H9 (cell line): Measurements from ENCODE around the gene BRD8. TPM values are rescaled to one million over a fixed set of nuclear protein-coding genes. Genes with fewer than 3 reads are reported as not detected.

ENCODE experiments used
- DNase-seq: peaks from one replicate; pipeline ENCODE4 v3.0.0-alpha.2; 2017
- H2AFZ ChIP-seq: one replicate; pipeline ENCODE4 v1.6.1; 2013; ENCODE audit warnings: mild to moderate bottlenecking, low read length, control low read depth, moderate library complexity
- H2AK5ac ChIP-seq: 2 replicates; pipeline ENCODE4 v1.6.1; 2013; ENCODE audit warnings: low read length, control low read depth, mixed read lengths; ENCODE audit not compliant: insufficient read length
- H2BK120ac ChIP-seq: one replicate; pipeline ENCODE4 v1.6.1; 2013; ENCODE audit warnings: low read depth, mild to moderate bottlenecking, low read length, control low read depth, inconsistent platforms; ENCODE audit not compliant: poor library complexity, severe bottlenecking
- H2BK12ac ChIP-seq: 2 replicates; pipeline ENCODE4 v1.6.1; 2013; ENCODE audit warnings: low read length, control low read depth, mixed read lengths, low read depth; ENCODE audit not compliant: insufficient read length
- H2BK15ac ChIP-seq: 2 replicates; pipeline ENCODE4 v1.6.1; 2013; ENCODE audit warnings: low read depth, low read length, control low read depth
- H2BK20ac ChIP-seq: one replicate; pipeline ENCODE4 v1.6.1; 2013; ENCODE audit warnings: low read depth, mild to moderate bottlenecking, low read length, control low read depth, inconsistent platforms; ENCODE audit not compliant: poor library complexity, severe bottlenecking
- H2BK5ac ChIP-seq: 2 replicates; pipeline ENCODE4 v1.6.1; 2013; ENCODE audit warnings: low read length, control low read depth, mixed read lengths; ENCODE audit not compliant: insufficient read length
- H3K14ac ChIP-seq: 2 replicates; pipeline ENCODE4 v1.6.1; 2013; ENCODE audit warnings: low read length, control low read depth; ENCODE audit not compliant: insufficient read depth
- H3K18ac ChIP-seq: 2 replicates; pipeline ENCODE4 v1.6.1; 2013; ENCODE audit warnings: low read depth, mild to moderate bottlenecking, mixed read lengths, low read length, control low read depth; ENCODE audit not compliant: insufficient read length
- H3K23ac ChIP-seq: 2 replicates; pipeline ENCODE4 v1.6.1; 2013; ENCODE audit warnings: low read length, control low read depth, mixed read lengths, low read depth; ENCODE audit not compliant: insufficient read length
- H3K23me2 ChIP-seq: 2 replicates; pipeline ENCODE4 v1.6.1; 2013; ENCODE audit warnings: low read depth, mild to moderate bottlenecking, mixed read lengths, low read length, control low read depth; ENCODE audit not compliant: insufficient read length, poor library complexity, severe bottlenecking
- H3K27ac ChIP-seq: 2 replicates; pipeline ENCODE4 v1.5.1; 2013; ENCODE audit warnings: low read length, control low read depth, mixed read lengths, low read depth; ENCODE audit not compliant: insufficient read length
- H3K27me3 ChIP-seq: 2 replicates; pipeline ENCODE4 v1.6.1; 2013; ENCODE audit warnings: low read length, control low read depth, inconsistent platforms; ENCODE audit not compliant: insufficient read depth
- H3K4ac ChIP-seq: 2 replicates; pipeline ENCODE4 v1.6.1; 2013; ENCODE audit warnings: low read depth, mild to moderate bottlenecking, control low read depth, inconsistent platforms, low read length, moderate library complexity
- H3K4me1 ChIP-seq: 2 replicates; pipeline ENCODE4 v1.6.1; 2013; ENCODE audit warnings: low read length, control low read depth, inconsistent platforms; ENCODE audit not compliant: insufficient read depth
- H3K4me2 ChIP-seq: 2 replicates; pipeline ENCODE4 v1.6.1; 2013; ENCODE audit warnings: low read length, control low read depth, mixed read lengths; ENCODE audit not compliant: insufficient read length, insufficient read depth
- H3K56ac ChIP-seq: 2 replicates; pipeline ENCODE4 v1.6.1; 2013; ENCODE audit warnings: low read depth, mild to moderate bottlenecking, mixed read lengths, low read length, control low read depth; ENCODE audit not compliant: insufficient read length
- H3K79me1 ChIP-seq: 2 replicates; pipeline ENCODE4 v1.6.1; 2013; ENCODE audit warnings: low read depth, mild to moderate bottlenecking, moderate library complexity, low read length, control low read depth, inconsistent platforms; ENCODE audit not compliant: insufficient read depth, poor library complexity, severe bottlenecking
- H3K79me2 ChIP-seq: 2 replicates; pipeline ENCODE4 v1.6.1; 2013; ENCODE audit warnings: low read length, control low read depth, inconsistent platforms; ENCODE audit not compliant: insufficient read depth
- H3K9ac ChIP-seq: 2 replicates; pipeline ENCODE4 v1.6.1; 2013; ENCODE audit warnings: low read length, control low read depth, mixed read lengths; ENCODE audit not compliant: insufficient read length; ENCODE audit errors: extremely low read depth
- H3K9me3 ChIP-seq: one replicate; pipeline ENCODE4 v1.6.1; 2013; ENCODE audit warnings: low read depth, low read length, inconsistent platforms; ENCODE audit not compliant: control insufficient read depth
- H3T11ph ChIP-seq: one replicate; pipeline ENCODE4 v1.6.1; 2013; ENCODE audit warnings: mild to moderate bottlenecking, low read length, control low read depth, inconsistent platforms
- H4K20me1 ChIP-seq: one replicate; pipeline ENCODE4 v1.6.1; 2013; ENCODE audit not compliant: control insufficient read depth, insufficient read length, insufficient read depth
- H4K5ac ChIP-seq: 2 replicates; pipeline ENCODE4 v1.6.1; 2013; ENCODE audit warnings: low read depth, mild to moderate bottlenecking, mixed read lengths, low read length, control low read depth; ENCODE audit not compliant: insufficient read length
- H4K8ac ChIP-seq: replicated peaks from 2 replicates; pipeline ENCODE4 v1.6.1; 2013; ENCODE audit warnings: low read length, control low read depth, mixed read lengths, low read depth; ENCODE audit not compliant: insufficient read length
- H4K91ac ChIP-seq: 2 replicates; pipeline ENCODE4 v1.6.1; 2013; ENCODE audit warnings: low read depth, mild to moderate bottlenecking, moderate library complexity, mixed read lengths, low read length, control low read depth; ENCODE audit not compliant: insufficient read length
- H3K27ac Mint-ChIP-seq, 3 experiments: 2 replicates in 2 of 3; 3 replicates in 1 of 3; pipeline ENCODE4 v1.8.0; 2020 to 2021; ENCODE audit warnings: mixed read lengths in 3 of 3, mild to moderate bottlenecking in 1 of 3, moderate library complexity in 1 of 3
- H3K27me3 Mint-ChIP-seq: 2 replicates; pipeline ENCODE4 v1.8.0; 2021; ENCODE audit warnings: low read depth, mild to moderate bottlenecking, moderate library complexity, mixed read lengths
- H3K36me3 Mint-ChIP-seq, 3 experiments: 2 replicates in 2 of 3; 3 replicates in 1 of 3; pipeline ENCODE4 v1.8.0; 2020 to 2021; ENCODE audit warnings: low read depth in 3 of 3, mixed read lengths in 3 of 3; ENCODE audit not compliant: insufficient read depth in 1 of 3
- H3K4me1 Mint-ChIP-seq, 2 experiments: 2 replicates each; pipeline ENCODE4 v1.8.0; 2020; ENCODE audit warnings: mixed read lengths in 2 of 2
- H3K4me3 Mint-ChIP-seq, 2 experiments: 2 replicates in 1 of 2; 3 replicates in 1 of 2; pipeline ENCODE4 v1.8.0; 2020 to 2021; ENCODE audit warnings: mild to moderate bottlenecking in 2 of 2, mixed read lengths in 2 of 2, moderate library complexity in 1 of 2
- H3K9me3 Mint-ChIP-seq, 2 experiments: 2 replicates in 1 of 2; 3 replicates in 1 of 2; pipeline ENCODE4 v1.8.0; 2020; ENCODE audit warnings: mild to moderate bottlenecking in 2 of 2, mixed read lengths in 2 of 2, moderate library complexity in 1 of 2
- WGBS: extraction: QIAGEN DNeasy Blood & Tissue Kit; methylation state at CpG from one replicate; pipeline ENCODE4 v1.1.7; 2013; ENCODE audit warnings: missing lambda C conversion rate, low lambda C conversion rate, mixed read lengths; ENCODE audit not compliant: insufficient read length; ENCODE audit errors: extremely low coverage; 5-methylcytosine and 5-hydroxymethylcytosine counted together
- total RNA-seq: library from RNA; stranded (reverse); gene quantifications from 2 replicates; pipeline ENCODE4 v1.2.1, GENCODE V29; 2021
- TF ChIP-seq, protein P1 (sequence below): fragments of 200-600 bp; sonication (generic); conservative IDR thresholded peaks from 3 replicates; pipeline ENCODE4 v1.8.0; 2021; ENCODE audit warnings: antibody characterized with exemption, mild to moderate bottlenecking

BRD8 gene
- total RNA-seq, 1 experiment from 2014 or later, result 67.9 TPM

DNA sequence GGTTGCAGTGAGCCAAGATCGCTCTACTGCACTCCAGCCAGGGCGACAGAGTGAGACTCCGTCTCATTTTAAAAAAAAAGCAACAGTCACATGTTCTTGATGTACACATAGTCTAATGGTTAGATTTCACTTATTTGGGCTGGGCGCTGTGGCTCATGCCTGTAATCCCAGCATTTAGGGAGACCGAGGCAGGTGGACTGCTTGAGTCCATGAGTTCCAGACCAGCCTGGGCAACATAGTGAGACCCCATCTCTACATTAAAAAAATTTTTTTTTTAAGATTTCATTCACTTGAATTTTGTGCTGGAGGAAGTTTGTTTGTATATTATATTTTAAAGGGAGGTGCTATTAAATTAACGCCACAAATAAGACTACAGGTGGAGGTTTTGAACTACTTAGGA, 72.7 kb downstream of the BRD8 start:
- Histone ChIP-seq H3K9me3 (no peaks in the 10 kb centered on the region), H4K8ac (no peak overlapping the region), H2BK15ac (no peak overlapping the region), H3K4me2 (no peak overlapping the region), H3K23ac (no peak overlapping the region), H3K27ac (no peak overlapping the region), H3K27me3 (no peaks in the 10 kb centered on the region; the same call in 1 of the 2 replicates), H4K5ac (no peak overlapping the region), H3K23me2 (no peaks in the 10 kb centered on the region), H4K91ac (no peak overlapping the region), H3K79me1 (no peaks in the 10 kb centered on the region), H2BK5ac (no peak overlapping the region), H2AFZ (no peak overlapping the region), H3K79me2 (no peaks in the 10 kb centered on the region), H2BK20ac (no peak overlapping the region), H3K18ac (no peak overlapping the region), H3K9ac (no peak overlapping the region), H2BK12ac (no peak overlapping the region), H3K14ac (no peak overlapping the region), H3T11ph (no peak overlapping the region), H2BK120ac (no peak overlapping the region), H4K20me1 (no peaks in the 10 kb centered on the region), H3K4me1 (peaks cover 8% of the 10 kb centered on the region; the same call in 1 of the 2 replicates), H3K4ac (no peak overlapping the region), H2AK5ac (no peak overlapping the region), H3K56ac (no peak overlapping the region)
- no CpG with 5 or more reads among the region's 6 CpGs for WGBS
- Mint-ChIP-seq H3K36me3 (no peaks in the 10 kb centered on the region), H3K27me3 (peaks cover 29% of the 10 kb centered on the region), H3K4me1 (peaks cover 25 to 28% of the 10 kb centered on the region in 2 experiments), H3K4me3 (no peak overlapping the region), H3K27ac (no peak overlapping the region), H3K9me3 (peaks cover 0 to 2% of the 10 kb centered on the region in 2 experiments; a peak in 2 of 5 replicates)
- TF ChIP-seq, protein P1, sequence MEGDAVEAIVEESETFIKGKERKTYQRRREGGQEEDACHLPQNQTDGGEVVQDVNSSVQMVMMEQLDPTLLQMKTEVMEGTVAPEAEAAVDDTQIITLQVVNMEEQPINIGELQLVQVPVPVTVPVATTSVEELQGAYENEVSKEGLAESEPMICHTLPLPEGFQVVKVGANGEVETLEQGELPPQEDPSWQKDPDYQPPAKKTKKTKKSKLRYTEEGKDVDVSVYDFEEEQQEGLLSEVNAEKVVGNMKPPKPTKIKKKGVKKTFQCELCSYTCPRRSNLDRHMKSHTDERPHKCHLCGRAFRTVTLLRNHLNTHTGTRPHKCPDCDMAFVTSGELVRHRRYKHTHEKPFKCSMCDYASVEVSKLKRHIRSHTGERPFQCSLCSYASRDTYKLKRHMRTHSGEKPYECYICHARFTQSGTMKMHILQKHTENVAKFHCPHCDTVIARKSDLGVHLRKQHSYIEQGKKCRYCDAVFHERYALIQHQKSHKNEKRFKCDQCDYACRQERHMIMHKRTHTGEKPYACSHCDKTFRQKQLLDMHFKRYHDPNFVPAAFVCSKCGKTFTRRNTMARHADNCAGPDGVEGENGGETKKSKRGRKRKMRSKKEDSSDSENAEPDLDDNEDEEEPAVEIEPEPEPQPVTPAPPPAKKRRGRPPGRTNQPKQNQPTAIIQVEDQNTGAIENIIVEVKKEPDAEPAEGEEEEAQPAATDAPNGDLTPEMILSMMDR, result no peak
- DNase-seq, result no peak
